T-helper 17 cell (primary cell): Measurements from ENCODE around the gene INTS1. TPM values are rescaled to one million over a fixed set of nuclear protein-coding genes. Genes with fewer than 3 reads are reported as not detected.

Experiments used
- total RNA-seq, 4 donors: library from RNA in 2 of 4; stranded (reverse) in 2 of 4; gene quantifications; one replicate each; pipeline ENCODE4 v1.2.3 and lab custom pipeline; 2022 to 2026

Gene INTS1
- total RNA-seq, 2 donors from 2014 or later: 88.2 to 89.4 TPM

Other genes with a start within 250 kb of the INTS1 start
- 1 to 10 TPM; 3.2 to 3.4 TPM for gene MICALL2, start 44.9 kb downstream of the INTS1 start, total RNA-seq
- gene MAFK, start 26.3 kb upstream of the INTS1 start, total RNA-seq: 10 to 100 TPM; 55.8 to 56.4 TPM
- not detected for gene TMEM184A, start 51.8 kb upstream of the INTS1 start, total RNA-seq
- gene PSMG3, start 65.6 kb upstream of the INTS1 start, total RNA-seq: 10 to 100 TPM; 22.8 to 23.6 TPM
- gene ELFN1, start 165.9 kb upstream of the INTS1 start, total RNA-seq: not detected